OCI-M2 (cell line): ENCODE measurements around the gene FAM171A2.

ENCODE experiments used
- DNase-seq: peaks from one replicate; lab custom pipeline; 2025; ENCODE audit not compliant: unreplicated experiment; lab: John Stamatoyannopoulos, UW

The FAM171A2 gene

GRCh38 chr17:44323359-44324091, 40.1 kb downstream of the FAM171A2 start:
- DNase-seq = no peak

- DNase-seq = no peak
Measured at GRCh38 chr17:44322236-44322895, 41.3 kb downstream of the FAM171A2 start.

GRCh38 chr17:44321246-44322120, 42.2 kb downstream of the FAM171A2 start:
- DNase-seq = no peak

GRCh38 chr17:44320066-44320465, 43.6 kb downstream of the FAM171A2 start:
- no peak for DNase-seq

- no peak for DNase-seq
Measured at GRCh38 chr17:44318077-44318892, 45.4 kb downstream of the FAM171A2 start.

GRCh38 chr17:44317545-44317944, 46.1 kb downstream of the FAM171A2 start:
- no peak for DNase-seq

DNA sequence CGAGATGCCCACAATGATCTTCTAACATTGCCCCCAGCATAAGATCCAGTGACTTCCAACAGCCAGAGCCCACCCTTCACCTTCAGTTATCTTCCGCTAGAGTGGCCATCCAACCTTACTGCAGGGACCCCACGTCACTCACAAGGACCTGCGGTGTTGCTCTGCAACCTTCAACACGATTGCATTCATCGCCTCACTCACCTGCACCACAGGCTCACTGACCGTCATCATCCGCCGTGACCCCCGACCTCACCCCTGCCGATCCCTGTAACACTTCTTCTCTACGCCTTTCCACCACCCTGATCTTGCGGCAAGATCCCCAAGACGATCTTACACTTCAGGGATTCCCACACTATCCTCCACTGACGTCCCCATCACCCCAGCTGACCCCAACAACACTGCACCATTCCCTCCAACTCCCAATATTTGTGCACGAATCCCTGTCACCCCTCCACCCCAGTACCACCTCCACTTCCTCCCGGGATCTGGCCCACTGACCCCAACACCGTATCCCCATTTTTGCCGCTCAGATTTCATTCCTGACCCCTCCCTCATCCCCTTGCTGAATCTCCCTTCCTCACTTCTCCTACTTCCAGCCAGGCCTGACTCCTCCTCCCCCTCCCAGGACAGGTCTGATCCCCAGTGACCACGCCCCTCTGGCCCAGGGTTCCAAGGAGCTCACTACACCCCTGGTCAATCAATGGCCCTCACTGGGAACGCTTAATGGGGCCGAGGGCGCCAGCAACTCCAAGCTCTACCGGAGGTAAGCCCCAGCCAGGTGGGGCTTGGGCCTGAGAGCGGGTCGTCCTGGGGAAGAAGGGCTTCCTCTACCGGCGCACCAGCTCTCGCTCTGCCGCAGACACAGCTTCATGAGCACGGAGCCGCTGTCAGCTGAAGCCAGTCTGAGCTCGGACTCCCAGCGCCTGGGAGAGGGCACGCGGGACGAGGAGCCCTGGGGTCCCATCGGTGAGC, 47.6 kb downstream of the FAM171A2 start:
- no peak for DNase-seq

DNA sequence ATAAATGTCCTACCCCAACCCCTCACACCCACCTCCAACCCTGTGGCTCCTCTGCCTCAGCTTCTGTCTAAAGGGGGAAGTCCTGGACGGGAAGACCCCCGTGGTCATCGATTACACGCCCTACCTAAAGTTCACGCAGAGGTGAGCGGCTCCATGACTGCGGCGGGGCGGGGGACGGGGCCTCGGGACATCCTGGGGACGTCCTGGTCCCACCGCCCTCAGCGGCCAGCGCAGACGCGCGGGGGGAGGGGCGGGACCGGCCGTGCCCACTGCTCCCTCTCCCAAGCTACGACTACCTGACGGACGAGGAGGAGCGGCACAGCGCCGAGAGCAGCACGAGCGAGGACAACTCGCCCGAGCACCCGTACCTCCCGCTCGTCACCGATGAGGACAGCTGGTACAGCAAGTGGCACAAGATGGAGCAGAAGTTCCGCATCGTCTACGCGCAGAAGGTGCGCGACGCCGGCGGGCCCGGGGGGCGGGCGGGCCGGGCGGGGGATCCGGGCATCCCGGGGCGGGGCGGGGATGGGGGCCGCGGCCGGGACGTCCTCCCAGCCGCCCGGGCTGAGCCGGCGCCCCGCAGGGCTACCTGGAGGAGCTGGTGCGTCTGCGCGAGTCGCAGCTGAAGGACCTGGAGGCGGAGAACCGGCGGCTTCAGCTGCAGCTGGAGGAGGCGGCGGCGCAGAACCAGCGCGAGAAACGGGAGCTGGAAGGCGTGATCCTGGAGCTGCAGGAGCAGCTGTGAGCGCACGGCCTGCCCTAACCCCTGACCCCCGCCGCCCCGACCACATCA, 48.6 kb downstream of the FAM171A2 start:
- DNase-seq = no peak

DNA sequence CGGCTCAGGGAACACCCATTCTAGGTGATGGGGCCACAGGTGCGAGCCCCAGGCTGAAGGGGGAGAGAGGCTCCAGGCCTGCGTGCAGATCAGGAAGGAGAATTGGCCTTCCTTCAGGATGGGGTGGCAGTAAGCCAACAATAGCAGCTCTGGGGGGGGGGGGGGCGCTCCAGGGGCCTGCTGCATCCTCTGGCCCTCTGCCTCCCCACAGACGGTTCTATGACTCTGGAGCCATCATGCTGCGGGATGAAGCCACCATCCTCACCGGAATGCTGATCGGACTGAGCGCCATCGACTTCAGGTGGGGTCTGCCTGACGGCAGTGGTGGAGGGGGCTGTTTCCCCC, 49.2 kb downstream of the FAM171A2 start:
- no peak for DNase-seq

- DNase-seq = no peak
Measured at GRCh38 chr17:44314031-44314430, 49.6 kb downstream of the FAM171A2 start.

- no peak for DNase-seq
Measured at GRCh38 chr17:44312396-44313104, 51.1 kb downstream of the FAM171A2 start.

GRCh38 chr17:44311562-44312181, 52.0 kb downstream of the FAM171A2 start:
- no peak for DNase-seq

DNA sequence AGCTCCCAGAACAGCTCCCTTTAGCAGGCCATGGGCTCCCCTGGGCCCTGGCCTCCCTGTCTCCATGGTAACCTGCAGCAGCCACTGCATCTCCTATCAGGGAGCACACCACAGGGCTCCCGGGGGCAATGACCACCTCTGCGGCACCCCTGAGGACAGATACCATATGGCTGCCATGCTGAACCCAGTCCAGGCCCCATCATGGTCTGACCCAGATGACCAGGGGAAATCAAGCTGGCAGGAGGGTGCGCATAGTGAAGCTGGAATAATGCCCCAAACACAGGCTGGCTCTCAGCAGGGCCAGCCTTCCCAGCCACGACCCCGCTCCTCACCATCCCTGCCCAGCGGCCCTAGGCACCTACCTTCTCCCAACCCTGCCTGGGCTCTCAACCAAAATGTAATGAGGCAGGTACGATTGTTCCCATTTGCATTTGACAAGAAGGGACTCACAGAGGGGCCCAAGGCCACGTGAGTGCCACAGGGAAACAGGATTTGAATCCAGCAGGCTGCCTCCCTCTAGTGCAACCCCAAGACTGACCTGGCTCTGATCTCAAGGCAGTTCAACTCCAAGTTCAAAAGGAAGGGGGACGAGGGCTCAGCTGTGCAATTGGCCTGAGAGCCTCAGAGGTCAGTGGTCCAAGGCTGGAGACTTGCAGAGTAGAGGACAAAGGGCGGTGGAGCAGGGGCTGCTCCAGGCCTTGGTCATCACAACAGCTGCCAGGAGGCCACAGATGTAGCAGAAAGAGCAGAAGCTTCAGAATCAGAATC, 52.9 kb downstream of the FAM171A2 start:
- DNase-seq = no peak

DNA sequence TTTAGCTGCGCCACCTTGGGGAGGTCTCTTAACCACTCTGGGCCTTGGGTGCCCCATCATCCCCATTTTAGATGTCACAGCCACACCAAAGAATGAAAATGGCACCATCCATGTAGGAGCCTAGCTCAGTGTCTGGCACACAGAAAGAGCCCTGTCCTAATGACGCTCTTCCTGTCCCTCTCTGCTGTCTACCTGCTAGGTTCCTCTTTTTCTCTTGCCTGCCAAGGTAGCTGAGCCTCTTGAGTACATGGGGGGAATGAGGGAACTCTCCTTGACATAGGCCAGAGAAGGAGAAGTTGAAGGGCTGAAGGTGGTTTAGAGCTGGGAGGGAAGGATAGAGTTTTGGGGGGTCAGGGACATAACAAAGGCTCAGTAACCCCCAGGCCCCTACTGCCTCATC, 53.5 kb downstream of the FAM171A2 start:
- DNase-seq = no peak

- DNase-seq = no peak
Measured at GRCh38 chr17:44309472-44309871, 54.2 kb downstream of the FAM171A2 start.

DNA sequence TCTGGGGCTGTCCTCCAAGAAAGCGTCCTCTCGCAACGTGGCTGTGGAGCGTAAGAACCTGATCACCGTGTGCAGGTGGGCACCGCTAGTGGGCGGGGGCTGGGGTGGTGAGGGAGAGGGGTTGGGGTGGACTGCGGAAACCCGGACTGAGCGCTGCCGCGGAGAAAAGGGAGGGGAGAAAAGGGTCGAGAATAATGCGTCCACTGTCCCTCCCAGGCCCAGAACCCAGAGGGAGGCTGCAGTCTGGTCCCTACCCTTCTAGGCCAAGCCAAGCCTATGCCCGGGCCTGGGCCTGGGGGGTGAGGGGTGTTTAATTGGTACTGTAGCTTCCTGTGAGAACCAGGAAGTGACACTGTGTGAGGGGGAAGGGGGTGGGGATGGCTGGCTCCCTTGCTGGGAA, 54.8 kb downstream of the FAM171A2 start:
- DNase-seq = no peak

DNA sequence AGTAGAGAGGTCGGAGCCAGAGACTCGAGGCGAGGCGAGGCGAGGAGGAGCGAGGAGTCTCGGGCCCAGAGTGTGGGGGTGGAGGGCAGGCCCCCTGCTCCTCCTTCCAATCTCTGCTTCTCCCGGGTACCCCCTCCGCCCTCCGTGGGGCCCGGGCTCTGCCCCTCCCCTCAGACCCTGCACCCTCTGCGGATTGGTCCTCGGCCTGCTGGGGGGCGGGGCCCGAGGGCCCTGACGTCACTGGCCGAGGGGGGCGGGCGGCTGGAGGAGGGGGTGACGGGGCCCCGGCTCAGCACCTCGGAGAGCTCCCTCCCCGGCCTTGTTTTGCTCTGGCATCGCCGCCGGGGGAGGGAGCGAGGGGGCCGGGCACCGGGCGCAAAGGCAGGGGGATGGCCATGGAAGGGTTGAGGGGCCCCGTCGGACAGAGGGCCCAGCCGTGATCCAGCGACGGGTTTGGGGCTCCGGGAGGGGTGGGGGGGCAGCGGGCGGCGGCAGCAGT, 55.3 kb downstream of the FAM171A2 start, which contains the start of gene RUNDC3A:
Gene RUNDC3A (plus strand): TSS at position 282 of the 499 bp plus-strand sequence. CDS start 232 bp downstream, outside the sequence.
- no peak for DNase-seq
